HCT116 (cell line): ENCODE measurements around the gene ENOX1. TPM values are rescaled to one million over a fixed set of nuclear protein-coding genes. Genes with fewer than 3 reads are reported as not detected.

Experiments
- ATAC-seq: fragments of 200-7000 bp; cut with Tn5 transposase; 2 replicates; pipeline ENCODE4 v1.9.1; 2020; ENCODE audit warnings: mild to moderate bottlenecking, moderate library complexity
- BruUV-seq: library from RNA; stranded (reverse); fragments of 400-500 nt; replicated peaks from 2 replicates; lab custom pipeline; 2021; lab: Mats Ljungman, UMichigan
- CTCF ChIA-PET: fragments of 300-600 bp; sonication (Branson Sonifier 250); formaldehyde crosslinking; loops from one replicate; lab custom pipeline; 2021; ENCODE audit warnings: antibody characterized with exemption; lab: Charles Lee
- POLR2A ChIA-PET: fragments of 300-600, 350-600 bp; sonication (Branson Sonifier 250); formaldehyde crosslinking; loops from one replicate; lab custom pipeline; 2021; ENCODE audit warnings: antibody characterized with exemption; lab: Charles Lee
- RAD21 ChIA-PET, 2 experiments: fragments of 300-600 bp; sonication (Branson Sonifier 250); formaldehyde crosslinking; loops; one replicate each; lab custom pipeline; 2023; ENCODE audit warnings: low total read pairs in 2 of 2; ENCODE audit not compliant: uncharacterized antibody in 2 of 2, unreplicated experiment in 2 of 2, low non-redundant PET in 1 of 2; lab: Charles Lee
- DNase-seq: peaks from one replicate; pipeline ENCODE4 v3.0.0-alpha.2; 2010; ENCODE audit warnings: low read depth, low spot score
- H2AFZ ChIP-seq: fragments of 200-600 bp; shearing (Covaris generic), sonication (generic); 2 replicates; pipeline ENCODE4 v1.6.1; 2017; ENCODE audit warnings: low read depth, mixed run types, mixed read lengths, antibody characterized with exemption, low read length; ENCODE audit not compliant: poor library complexity, severe bottlenecking
- H3K27ac ChIP-seq: 2 replicates; pipeline ENCODE4 v1.5.1; 2012; ENCODE audit warnings: low read depth, low read length
- H3K27me3 ChIP-seq: fragments of 200-600 bp; sonication (generic); 2 replicates; pipeline ENCODE4 v1.6.1; 2016; ENCODE audit warnings: mixed run types, low read length, mixed read lengths; ENCODE audit not compliant: insufficient read depth
- H3K36me3 ChIP-seq, 2 experiments: fragments of 200-500 bp in 1 of 2; fragments of 200-600 bp in 1 of 2; sonication (Bioruptor generic) in 1 of 2; sonication (generic) in 1 of 2; 2 replicates each; pipeline versions ENCODE4 v1.5.1 to v1.6.1; 2014 to 2016; ENCODE audit warnings: low read length in 2 of 2, inconsistent platforms in 1 of 2, mixed read lengths in 1 of 2, mixed run types in 1 of 2; ENCODE audit not compliant: insufficient read depth in 2 of 2, control insufficient read depth in 1 of 2
- H3K4me1 ChIP-seq, 2 experiments: fragments of 200-600 bp in 1 of 2; sonication (generic) in 1 of 2; 2 replicates each; pipeline versions ENCODE4 v1.5.1 to v1.6.1; 2012 to 2017; ENCODE audit warnings: low read length in 2 of 2, inconsistent platforms in 1 of 2, mild to moderate bottlenecking in 1 of 2, mixed read lengths in 1 of 2, mixed run types in 1 of 2, moderate library complexity in 1 of 2; ENCODE audit not compliant: insufficient read depth in 2 of 2, control insufficient read depth in 1 of 2
- H3K4me2 ChIP-seq: fragments of 200-600 bp; sonication (generic); 2 replicates; pipeline ENCODE4 v1.6.1; 2017; ENCODE audit warnings: mixed run types, low read length, mixed read lengths
- H3K4me3 ChIP-seq, 2 experiments: fragments of 200-600 bp in 1 of 2; sonication (generic) in 1 of 2; replicated peaks in 1 of 2; 2 replicates each; pipeline ENCODE4 v1.5.1; 2011 to 2016; ENCODE audit warnings: low read length in 2 of 2, control low read depth in 1 of 2, low read depth in 1 of 2, mild to moderate bottlenecking in 1 of 2, mixed read lengths in 1 of 2, mixed run types in 1 of 2
- H3K79me2 ChIP-seq: fragments of 200-600 bp; sonication (generic); 2 replicates; pipeline ENCODE4 v1.6.1; 2017; ENCODE audit warnings: mild to moderate bottlenecking, mixed run types, low read length, moderate library complexity, mixed read lengths; ENCODE audit not compliant: insufficient read depth
- H3K9ac ChIP-seq: fragments of 200-600 bp; sonication (generic); 2 replicates; pipeline ENCODE4 v1.6.1; 2016; ENCODE audit warnings: low read length, mixed read lengths
- H3K9me2 ChIP-seq: fragments of 200-600 bp; sonication (generic), shearing (Covaris generic); 2 replicates; pipeline ENCODE4 v1.6.1; 2017; ENCODE audit warnings: mixed run types, mild to moderate bottlenecking, moderate library complexity; ENCODE audit not compliant: insufficient read depth
- H3K9me3 ChIP-seq, 2 experiments: fragments of 200-500 bp in 1 of 2; fragments of 200-600 bp in 1 of 2; sonication (Bioruptor generic) in 1 of 2; sonication (generic) in 1 of 2; 2 replicates each; pipeline ENCODE4 v1.6.1; 2014 to 2017; ENCODE audit warnings: low read length in 2 of 2, mixed read lengths in 2 of 2, inconsistent platforms in 1 of 2, low read depth in 1 of 2, mild to moderate bottlenecking in 1 of 2, mixed run types in 1 of 2, moderate library complexity in 1 of 2; ENCODE audit not compliant: control insufficient read depth in 1 of 2, insufficient read depth in 1 of 2
- H4K20me1 ChIP-seq: fragments of 200-600 bp; sonication (generic), shearing (Covaris generic); 2 replicates; pipeline ENCODE4 v1.6.1; 2017; ENCODE audit warnings: mixed run types, mild to moderate bottlenecking, moderate library complexity; ENCODE audit not compliant: insufficient read depth
- CBX3 ChIP-seq: IDR thresholded peaks from 2 replicates; pipeline ENCODE4 v1.6.1; 2012; ENCODE audit warnings: low read depth
- CEBPB ChIP-seq: IDR thresholded peaks from 2 replicates; pipeline ENCODE4 v1.6.1; 2012; ENCODE audit warnings: low read depth
- EZH2 ChIP-seq: fragments of 200-600 bp; sonication (generic); IDR thresholded peaks from 2 replicates; pipeline ENCODE4 v1.6.1; 2017; ENCODE audit warnings: antibody characterized with exemption, mixed run types
- JUND ChIP-seq: IDR thresholded peaks from 2 replicates; pipeline ENCODE4 v1.6.1; 2012
- SIN3A ChIP-seq: IDR thresholded peaks from 2 replicates; pipeline ENCODE4 v1.6.1; 2012; ENCODE audit warnings: low read depth
- ZFX ChIP-seq: fragments of 450-650 bp; IDR thresholded peaks from 2 replicates; pipeline ENCODE4 v1.6.1; 2017
- intact Hi-C: fragments of 100-400 bp; cut with micrococcal nuclease; formaldehyde crosslinking; loops from 2 replicates; pipeline ENCODE4 v1.10.0; 2022
- total RNA-seq: library from RNA; stranded (reverse); gene quantifications from one replicate; pipeline ENCODE4 v1.2.1, GENCODE V29; 2021; ENCODE audit not compliant: unreplicated experiment
- TF ChIP-seq, protein P1 (sequence below): IDR thresholded peaks from 2 replicates; pipeline ENCODE4 v1.6.1; 2012
- TF ChIP-seq, protein P2 (sequence below): IDR thresholded peaks from 2 replicates; pipeline ENCODE4 v1.6.1; 2011; ENCODE audit warnings: mild to moderate bottlenecking, low read length, moderate library complexity; ENCODE audit not compliant: insufficient replicate concordance; ENCODE audit errors: extremely low read depth

Gene ENOX1
- total RNA-seq, 1 experiment from 2014 or later = 4.5 TPM

DNA sequence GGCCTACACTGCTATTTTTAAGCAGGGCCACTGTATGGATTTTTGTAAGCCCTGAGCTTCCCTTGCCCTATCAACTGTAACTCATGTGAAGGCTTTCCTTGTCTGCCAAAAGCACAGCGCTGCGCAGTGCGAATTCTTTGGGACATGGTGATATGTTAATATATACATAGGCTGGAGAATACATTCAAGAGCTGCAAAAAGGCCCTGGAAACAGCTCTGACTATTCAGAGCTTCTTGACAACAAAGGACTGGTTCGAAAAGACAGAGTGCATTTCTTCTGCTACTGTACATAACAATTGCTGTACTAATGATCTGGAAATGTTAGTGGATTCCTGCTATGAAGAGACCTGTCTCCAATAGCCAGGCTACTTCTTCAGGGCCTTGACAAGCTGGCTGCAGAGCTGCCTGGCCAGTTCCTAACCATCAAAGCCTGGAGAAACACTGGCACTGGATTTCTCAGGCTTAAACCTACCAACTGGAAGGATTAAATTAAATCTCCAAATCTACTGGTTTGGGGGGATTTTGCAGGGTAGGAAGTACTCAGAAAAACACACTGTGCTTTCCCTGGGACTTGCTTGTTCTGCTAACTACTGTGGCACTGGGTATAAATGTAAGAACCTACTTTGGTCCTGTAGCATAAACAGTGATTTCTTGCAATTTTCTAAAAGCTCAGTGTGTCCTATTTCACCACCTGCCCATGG is 516.5 kb downstream of the ENOX1 start:
- ChIA-PET RAD21 (no interaction called here), CTCF (no interaction called here), POLR2A (no interaction called here)
- intact Hi-C loops = no loop called here
- H3K4me1 ChIP-seq = no peaks in the 10 kb centered on the region
- TF ChIP-seq ZFX = no peak
- TF ChIP-seq SIN3A = no peak
- TF ChIP-seq CBX3 = no peak
- TF ChIP-seq, protein P1, sequence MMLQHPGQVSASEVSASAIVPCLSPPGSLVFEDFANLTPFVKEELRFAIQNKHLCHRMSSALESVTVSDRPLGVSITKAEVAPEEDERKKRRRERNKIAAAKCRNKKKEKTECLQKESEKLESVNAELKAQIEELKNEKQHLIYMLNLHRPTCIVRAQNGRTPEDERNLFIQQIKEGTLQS = no peak
- TF ChIP-seq JUND = no peak
- TF ChIP-seq, protein P2, sequence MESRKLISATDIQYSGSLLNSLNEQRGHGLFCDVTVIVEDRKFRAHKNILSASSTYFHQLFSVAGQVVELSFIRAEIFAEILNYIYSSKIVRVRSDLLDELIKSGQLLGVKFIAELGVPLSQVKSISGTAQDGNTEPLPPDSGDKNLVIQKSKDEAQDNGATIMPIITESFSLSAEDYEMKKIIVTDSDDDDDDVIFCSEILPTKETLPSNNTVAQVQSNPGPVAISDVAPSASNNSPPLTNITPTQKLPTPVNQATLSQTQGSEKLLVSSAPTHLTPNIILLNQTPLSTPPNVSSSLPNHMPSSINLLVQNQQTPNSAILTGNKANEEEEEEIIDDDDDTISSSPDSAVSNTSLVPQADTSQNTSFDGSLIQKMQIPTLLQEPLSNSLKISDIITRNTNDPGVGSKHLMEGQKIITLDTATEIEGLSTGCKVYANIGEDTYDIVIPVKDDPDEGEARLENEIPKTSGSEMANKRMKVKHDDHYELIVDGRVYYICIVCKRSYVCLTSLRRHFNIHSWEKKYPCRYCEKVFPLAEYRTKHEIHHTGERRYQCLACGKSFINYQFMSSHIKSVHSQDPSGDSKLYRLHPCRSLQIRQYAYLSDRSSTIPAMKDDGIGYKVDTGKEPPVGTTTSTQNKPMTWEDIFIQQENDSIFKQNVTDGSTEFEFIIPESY = no peak
- no peak for TF ChIP-seq EZH2
- TF ChIP-seq CEBPB = no peak
- H3K9ac ChIP-seq = no peak overlapping the region
- H3K27me3 ChIP-seq = no peaks in the 10 kb centered on the region; the same call in 1 of the 2 replicates
- no peaks in the 10 kb centered on the region for H3K9me3 ChIP-seq
- no peaks in the 10 kb centered on the region for H4K20me1 ChIP-seq
- no peak overlapping the region for H2AFZ ChIP-seq
- no peaks in the 10 kb centered on the region for H3K36me3 ChIP-seq
- no peaks in the 10 kb centered on the region for H3K9me2 ChIP-seq
- no peaks in the 10 kb centered on the region for H3K79me2 ChIP-seq
- H3K27ac ChIP-seq = no peak overlapping the region
- DNase-seq (no peak), ATAC-seq (no peak)
- no peak overlapping the region for H3K4me3 ChIP-seq
- no peak overlapping the region for H3K4me2 ChIP-seq
- no TSS peak for BruUV-seq
